Articular chondrocyte of knee joint (primary cell): Measurements from ENCODE around the gene XYLB. TPM values are rescaled to one million over a fixed set of nuclear protein-coding genes. Genes with fewer than 3 reads are reported as not detected.

Experiments used
- small RNA-seq: library from RNA; depleted of rRNA; stranded (forward); fragments of <200 nt; gene quantifications from one replicate; pipeline ENCODE3, GENCODE V24; 2012
- total RNA-seq: library from RNA; depleted of rRNA; stranded (reverse); fragments of >200 nt; gene quantifications from 2 replicates; pipeline ENCODE4 v1.2.3, GENCODE V29; 2012

Gene XYLB
- 9.1 and 10.7 TPM in 2 replicates for total RNA-seq

DNA sequence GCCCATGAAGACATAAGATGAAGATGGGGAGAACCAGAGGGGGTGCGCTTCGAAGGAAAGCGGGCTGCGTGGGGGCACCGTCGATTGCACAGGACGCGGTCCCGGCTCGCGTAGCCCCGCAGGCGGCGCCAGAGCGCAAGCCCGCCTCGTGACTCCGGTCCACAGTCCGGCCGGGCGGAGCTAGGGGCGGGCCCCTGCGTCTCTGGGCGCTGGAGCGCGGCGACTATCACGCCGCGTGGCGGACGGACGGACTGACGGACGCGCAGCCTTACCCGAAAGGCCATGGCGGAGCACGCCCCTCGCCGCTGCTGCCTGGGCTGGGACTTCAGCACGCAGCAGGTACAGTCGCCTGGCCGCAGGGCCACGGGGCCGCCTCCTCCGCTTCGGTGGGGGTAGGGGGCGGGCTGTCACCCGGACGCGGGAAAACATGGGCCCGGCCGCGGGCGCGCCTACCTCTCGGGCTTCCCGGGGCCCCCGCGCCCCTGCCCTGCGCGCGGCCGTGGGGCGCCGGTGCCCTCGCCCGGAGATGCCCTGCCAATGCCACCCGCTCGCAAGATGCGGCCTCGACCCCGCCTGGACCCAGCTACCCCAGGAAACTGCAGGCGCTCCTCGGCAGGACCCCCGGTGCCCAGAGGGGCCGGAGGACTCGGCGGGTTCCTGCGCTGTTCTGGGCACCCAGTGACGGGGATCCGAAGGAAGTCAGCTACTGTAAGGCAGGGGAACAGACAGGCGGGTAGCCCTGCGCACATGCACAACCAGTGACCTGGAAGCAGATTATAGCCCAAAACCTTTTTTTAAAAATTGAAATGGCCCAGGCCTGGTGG lies at the start of gene XYLB:
TSS of gene XYLB (plus strand) at position 199 of the 824 bp plus-strand sequence. CDS start at position 283, 84 bp downstream.

DNA sequence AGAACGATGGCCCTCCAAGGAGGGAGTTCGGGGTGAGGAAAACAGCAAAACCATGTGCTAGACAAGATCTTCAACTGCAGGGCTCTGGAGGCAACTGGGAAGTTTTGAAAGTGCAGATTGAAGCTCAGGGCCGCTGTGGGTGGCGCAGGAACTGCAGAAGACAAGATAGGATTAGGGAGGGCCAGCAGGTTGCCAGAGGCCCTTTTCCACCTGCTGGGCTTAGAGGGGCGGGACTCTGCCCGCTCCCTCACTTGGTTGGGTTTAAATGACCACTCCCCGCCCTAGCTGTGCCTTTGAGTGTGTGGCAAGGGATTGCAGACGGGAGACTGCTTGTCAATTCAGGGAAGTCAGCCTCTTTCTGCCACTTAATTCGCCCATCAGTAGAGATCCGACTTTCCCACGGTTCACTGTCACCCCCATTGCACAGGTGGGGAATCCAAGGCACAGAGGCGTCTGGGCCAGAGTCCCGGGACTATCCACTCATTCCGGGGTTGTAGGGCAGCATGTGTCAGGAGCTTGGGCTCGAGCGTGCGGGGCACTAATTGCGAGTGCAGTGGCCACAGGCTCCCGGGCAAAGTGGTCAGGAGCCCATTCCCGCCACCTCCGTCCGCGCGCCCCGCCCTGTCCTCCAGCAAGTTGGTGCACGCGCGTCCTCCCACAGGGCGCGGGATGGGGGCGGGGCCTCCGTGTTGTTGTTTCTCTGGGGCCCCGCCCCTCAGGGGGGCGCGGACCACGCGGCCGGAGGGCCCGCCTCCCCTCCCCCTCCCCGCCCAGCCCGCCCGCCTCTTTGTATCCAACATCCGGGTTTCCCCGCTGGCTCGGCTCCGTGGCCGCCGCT lies 106.7 kb downstream of the XYLB start, which contains the start of gene ACVR2B:
TSS of gene ACVR2B (plus strand) at position 816 of the 838 bp plus-strand sequence. CDS start 433 bp downstream, outside the sequence.

Small RNAs within 50 kb of the gene (small RNA-seq; reads per million reads assigned to genes)
- not detected for gene RNU6-235P

Other genes with a start within 250 kb of the XYLB start
- 37.0 and 46.3 TPM in 2 replicates for gene ACAA1, start 209.7 kb upstream of the XYLB start, total RNA-seq
- gene MYD88, start 208.1 kb upstream of the XYLB start, total RNA-seq: 13.1 and 14.9 TPM in 2 replicates
- gene OXSR1, start 181.2 kb upstream of the XYLB start, total RNA-seq: 67.3 and 85.3 TPM in 2 replicates
- gene SLC22A13, start 81.0 kb upstream of the XYLB start, total RNA-seq: 0.86 and 1.0 TPM in 2 replicates
- gene SLC22A14, start 64.5 kb upstream of the XYLB start, total RNA-seq: 0.32 and 0.52 TPM in 2 replicates
- 2.5 and 3.4 TPM in 2 replicates for gene ACVR2B, start 107.1 kb downstream of the XYLB start, total RNA-seq
- 20.6 and 22.0 TPM in 2 replicates for gene EXOG, start 149.6 kb downstream of the XYLB start, total RNA-seq